SU-DHL-6 (cell line): ENCODE results near the gene NTHL1.

ENCODE experiments used
- H2AFZ ChIP-seq: fragments of 200-600 bp; sonication (generic); 2 replicates; pipeline ENCODE4 v1.6.1; 2014; ENCODE audit warnings: low read depth, mild to moderate bottlenecking, moderate library complexity, mixed read lengths, antibody characterized with exemption, low read length; ENCODE audit not compliant: severe bottlenecking
- H3F3A ChIP-seq: fragments of 200-600 bp; shearing (Covaris generic); 2 replicates; pipeline ENCODE4 v1.6.0; 2016; ENCODE audit warnings: antibody characterized with exemption, mild to moderate bottlenecking; ENCODE audit not compliant: insufficient read depth
- H3K27ac ChIP-seq: fragments of 200-600 bp; sonication (generic); 2 replicates; pipeline ENCODE4 v1.5.1; 2016; ENCODE audit warnings: low read depth, mild to moderate bottlenecking, low read length, moderate library complexity, mixed read lengths
- H3K27me3 ChIP-seq: fragments of 200-600 bp; sonication (generic), shearing (Covaris generic); 2 replicates; pipeline ENCODE4 v1.6.0; 2014; ENCODE audit warnings: mild to moderate bottlenecking, low read length
- H3K36me3 ChIP-seq: fragments of 200-600 bp; sonication (generic); 2 replicates; pipeline ENCODE4 v1.6.1; 2014; ENCODE audit warnings: mild to moderate bottlenecking, low read length, mixed read lengths
- H3K4me2 ChIP-seq: fragments of 300-600, 200-600 bp; shearing (Covaris generic), sonication (generic); 2 replicates; pipeline ENCODE4 v1.6.0; 2014; ENCODE audit warnings: low read length, low read depth, mild to moderate bottlenecking; ENCODE audit not compliant: poor library complexity, severe bottlenecking
- H3K4me3 ChIP-seq: fragments of 200-600 bp; sonication (generic); 2 replicates; pipeline ENCODE4 v1.5.1; 2014; ENCODE audit warnings: antibody characterized with exemption, low read length, mild to moderate bottlenecking, mixed read lengths; ENCODE audit not compliant: insufficient read depth, poor library complexity, severe bottlenecking
- H3K79me2 ChIP-seq: fragments of 200-600 bp; sonication (generic); 2 replicates; pipeline ENCODE4 v1.6.1; 2014; ENCODE audit warnings: mild to moderate bottlenecking, low read length, moderate library complexity; ENCODE audit not compliant: insufficient read depth
- H3K9ac ChIP-seq: fragments of 200-600 bp; sonication (generic); 2 replicates; pipeline ENCODE4 v1.7.0; 2014; ENCODE audit warnings: mild to moderate bottlenecking, low read length
- H3K9me2 ChIP-seq: fragments of 200-600 bp; sonication (generic); replicated peaks from 2 replicates; pipeline ENCODE4 v1.6.1; 2014; ENCODE audit warnings: low read length; ENCODE audit not compliant: insufficient read depth
- H3K9me3 ChIP-seq: fragments of 200-600 bp; sonication (generic); 2 replicates; pipeline ENCODE4 v1.6.1; 2014; ENCODE audit warnings: low read length, mixed read lengths; ENCODE audit not compliant: insufficient read depth
- H4K20me1 ChIP-seq: fragments of 200-600 bp; sonication (generic); 2 replicates; pipeline ENCODE4 v1.6.1; 2014; ENCODE audit warnings: low read depth, mild to moderate bottlenecking, antibody characterized with exemption, low read length, moderate library complexity, mixed read lengths
- CTCF ChIP-seq: fragments of 200-600 bp; sonication (generic); IDR thresholded peaks from one replicate; pipeline ENCODE4 v1.5.1; 2017; ENCODE audit warnings: antibody characterized with exemption, mild to moderate bottlenecking, low read length, moderate library complexity; ENCODE audit not compliant: insufficient read depth, poor library complexity, severe bottlenecking
- EZH2phosphoT487 ChIP-seq: fragments of 200-600 bp; sonication (generic), shearing (Covaris generic); conservative IDR thresholded peaks from 2 replicates; pipeline ENCODE4 v1.6.1; 2018; ENCODE audit warnings: mild to moderate bottlenecking, antibody characterized with exemption, low read length, moderate library complexity, mixed read lengths

Gene NTHL1

GRCh38 chr16:2092256-2092620 is 44.6 kb upstream of the NTHL1 start:
- Histone ChIP-seq H3K4me3 (no peak overlapping the region), H3K79me2 (no peaks in the 10 kb centered on the region), H2AFZ (no peak overlapping the region), H3F3A (no peaks in the 10 kb centered on the region), H3K9me2 (no peaks in the 10 kb centered on the region), H3K9me3 (no peaks in the 10 kb centered on the region), H3K27me3 (no peaks in the 10 kb centered on the region), H4K20me1 (no peaks in the 10 kb centered on the region), H3K36me3 (no peaks in the 10 kb centered on the region), H3K9ac (no peak overlapping the region), H3K4me2 (no peak overlapping the region), H3K27ac (no peak overlapping the region)
- TF ChIP-seq EZH2phosphoT487: no peak
- no peak for TF ChIP-seq CTCF

GRCh38 chr16:2091547-2092255 is 44.1 kb upstream of the NTHL1 start:
- no peak overlapping the region for H2AFZ ChIP-seq
- H3K4me2 ChIP-seq: no peak overlapping the region
- H3K9ac ChIP-seq: no peak overlapping the region
- H3K27me3 ChIP-seq: no peaks in the 10 kb centered on the region
- H3K79me2 ChIP-seq: no peaks in the 10 kb centered on the region
- no peaks in the 10 kb centered on the region for H3K36me3 ChIP-seq
- H3K9me3 ChIP-seq: no peaks in the 10 kb centered on the region
- H3K27ac ChIP-seq: no peak overlapping the region
- H3F3A ChIP-seq: no peaks in the 10 kb centered on the region
- no peaks in the 10 kb centered on the region for H3K9me2 ChIP-seq
- no peak overlapping the region for H3K4me3 ChIP-seq
- H4K20me1 ChIP-seq: no peaks in the 10 kb centered on the region
- no peak for TF ChIP-seq EZH2phosphoT487
- no peak for TF ChIP-seq CTCF

GRCh38 chr16:2090777-2091546 is 43.3 kb upstream of the NTHL1 start:
- Histone ChIP-seq H3F3A (no peaks in the 10 kb centered on the region), H3K4me2 (no peak overlapping the region), H3K27ac (no peak overlapping the region), H2AFZ (no peak overlapping the region), H3K9me2 (no peaks in the 10 kb centered on the region), H3K9me3 (no peaks in the 10 kb centered on the region), H3K27me3 (no peaks in the 10 kb centered on the region), H3K79me2 (no peaks in the 10 kb centered on the region), H3K4me3 (no peak overlapping the region), H3K9ac (no peak overlapping the region), H3K36me3 (no peaks in the 10 kb centered on the region), H4K20me1 (no peaks in the 10 kb centered on the region)
- TF ChIP-seq EZH2phosphoT487: no peak
- no peak for TF ChIP-seq CTCF
